HK-2 (cell line): Measurements from ENCODE around the gene DXO.
A peak's percentile ranks its signal among the peaks of the same experiment; 100 is the strongest.
"Not testable (repeated sequence)": the region's sequence is repeated elsewhere in the genome, so short reads cannot be mapped to it uniquely, and the experiment has no call there.

Source experiments
- DNase-seq: peaks from one replicate; pipeline ENCODE4 v3.0.0-alpha.2; 2018; ENCODE audit not compliant: unreplicated experiment

The DXO gene

GRCh38 chr6:31958741-31959739 is 12.9 kb downstream of the DXO start, which contains the start of the genes NELFE and SKIC2:
Gene NELFE (minus strand): TSS chr6:31958971. CDS start chr6:31958446, 525 bp downstream.
Gene SKIC2 (plus strand): TSS chr6:31959175. CDS start chr6:31959193, 18 bp downstream.
- peak; percentile 98 for DNase-seq

- DNase-seq: no peak
Measured at GRCh38 chr6:31958412-31958740, 13.6 kb downstream of the DXO start.

- DNase-seq: no peak
Measured at GRCh38 chr6:31956796-31957195, 15.1 kb downstream of the DXO start.

GRCh38 chr6:31954511-31954910 is 17.4 kb downstream of the DXO start:
- DNase-seq: no peak

GRCh38 chr6:31952890-31953289 is 19.0 kb downstream of the DXO start:
- no peak for DNase-seq

GRCh38 chr6:31952140-31952805 is 19.7 kb downstream of the DXO start:
- peak; percentile 53 for DNase-seq

GRCh38 chr6:31949926-31950548 is 21.9 kb downstream of the DXO start:
- no peak for DNase-seq

GRCh38 chr6:31948753-31949413 is 23.1 kb downstream of the DXO start:
- DNase-seq: peak; percentile 76

- no peak for DNase-seq
Measured at GRCh38 chr6:31948306-31948705, 23.6 kb downstream of the DXO start.

- no peak for DNase-seq
Measured at GRCh38 chr6:31947864-31948263, 24.1 kb downstream of the DXO start.

- DNase-seq: no peak
Measured at GRCh38 chr6:31947070-31947675, 24.8 kb downstream of the DXO start.

GRCh38 chr6:31946370-31946885 is 25.5 kb downstream of the DXO start:
- DNase-seq: no peak

GRCh38 chr6:31945507-31946369 is 26.2 kb downstream of the DXO start, which contains the start of gene CFB:
Gene CFB (plus strand): TSS chr6:31946095. CDS start chr6:31946222, 127 bp downstream.
- DNase-seq: peak; percentile 41

GRCh38 chr6:31945154-31945506 is 26.8 kb downstream of the DXO start:
- DNase-seq: no peak

- DNase-seq: no peak
Measured at GRCh38 chr6:31943742-31944141, 28.2 kb downstream of the DXO start.

GRCh38 chr6:31940256-31940664 is 31.7 kb downstream of the DXO start:
- DNase-seq: no peak

GRCh38 chr6:31935823-31936222 is 36.1 kb downstream of the DXO start:
- DNase-seq: no peak

- DNase-seq: no peak
Measured at GRCh38 chr6:31935021-31935420, 36.9 kb downstream of the DXO start.

GRCh38 chr6:31933537-31933936 is 38.4 kb downstream of the DXO start:
- no peak for DNase-seq

- DNase-seq: not testable (repeated sequence)
Measured at GRCh38 chr6:31932137-31932536, 39.8 kb downstream of the DXO start.
